ENCODE measurements around the gene DCP1A. TPM values are rescaled to one million over a fixed set of nuclear protein-coding genes. Genes with fewer than 3 reads are reported as not detected.
A peak's percentile ranks its signal among the peaks of the same experiment; 100 is the strongest.

The DCP1A gene
- total and polyA plus RNA-seq, 2 of the 13 experiments (the other 11 are each of a cell fraction or from before 2014, with no cell fraction given): 14.2 to 41.2 TPM

- TF ChIP-seq, protein P1, sequence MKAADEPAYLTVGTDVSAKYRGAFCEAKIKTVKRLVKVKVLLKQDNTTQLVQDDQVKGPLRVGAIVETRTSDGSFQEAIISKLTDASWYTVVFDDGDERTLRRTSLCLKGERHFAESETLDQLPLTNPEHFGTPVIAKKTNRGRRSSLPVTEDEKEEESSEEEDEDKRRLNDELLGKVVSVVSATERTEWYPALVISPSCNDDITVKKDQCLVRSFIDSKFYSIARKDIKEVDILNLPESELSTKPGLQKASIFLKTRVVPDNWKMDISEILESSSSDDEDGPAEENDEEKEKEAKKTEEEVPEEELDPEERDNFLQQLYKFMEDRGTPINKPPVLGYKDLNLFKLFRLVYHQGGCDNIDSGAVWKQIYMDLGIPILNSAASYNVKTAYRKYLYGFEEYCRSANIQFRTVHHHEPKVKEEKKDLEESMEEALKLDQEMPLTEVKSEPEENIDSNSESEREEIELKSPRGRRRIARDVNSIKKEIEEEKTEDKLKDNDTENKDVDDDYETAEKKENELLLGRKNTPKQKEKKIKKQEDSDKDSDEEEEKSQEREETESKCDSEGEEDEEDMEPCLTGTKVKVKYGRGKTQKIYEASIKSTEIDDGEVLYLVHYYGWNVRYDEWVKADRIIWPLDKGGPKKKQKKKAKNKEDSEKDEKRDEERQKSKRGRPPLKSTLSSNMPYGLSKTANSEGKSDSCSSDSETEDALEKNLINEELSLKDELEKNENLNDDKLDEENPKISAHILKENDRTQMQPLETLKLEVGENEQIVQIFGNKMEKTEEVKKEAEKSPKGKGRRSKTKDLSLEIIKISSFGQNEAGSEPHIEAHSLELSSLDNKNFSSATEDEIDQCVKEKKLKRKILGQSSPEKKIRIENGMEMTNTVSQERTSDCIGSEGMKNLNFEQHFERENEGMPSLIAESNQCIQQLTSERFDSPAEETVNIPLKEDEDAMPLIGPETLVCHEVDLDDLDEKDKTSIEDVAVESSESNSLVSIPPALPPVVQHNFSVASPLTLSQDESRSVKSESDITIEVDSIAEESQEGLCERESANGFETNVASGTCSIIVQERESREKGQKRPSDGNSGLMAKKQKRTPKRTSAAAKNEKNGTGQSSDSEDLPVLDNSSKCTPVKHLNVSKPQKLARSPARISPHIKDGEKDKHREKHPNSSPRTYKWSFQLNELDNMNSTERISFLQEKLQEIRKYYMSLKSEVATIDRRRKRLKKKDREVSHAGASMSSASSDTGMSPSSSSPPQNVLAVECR (CRISPR knock-in tag; IDR thresholded peaks at IDR 0.05; ENCODE audit: borderline replicate concordance): peak; percentile 98
- TF ChIP-seq NFE2L1 (CRISPR knock-in tag; IDR thresholded peaks at IDR 0.05; ENCODE audit: borderline replicate concordance): peak; percentile 54; the same call in 1 of the 2 replicates
- TF ChIP-seq ZKSCAN5 (CRISPR knock-in tag; IDR thresholded peaks at IDR 0.05): 0 out of 2 replicates have a peak, but pooled peaks have one; percentile 63
- 0 out of 2 replicates have a peak, but pooled peaks have one; percentile 78 for TF ChIP-seq ZNF138 (CRISPR knock-in tag; IDR thresholded peaks at IDR 0.05; ENCODE audit: low read depth)
- TF ChIP-seq FIP1L1 (IDR thresholded peaks at IDR 0.05; ENCODE audit: borderline replicate concordance, insufficient read depth, low read depth, low read length): peak; percentile 96; the same call in 1 of the 2 replicates
- TF ChIP-seq, protein P2, sequence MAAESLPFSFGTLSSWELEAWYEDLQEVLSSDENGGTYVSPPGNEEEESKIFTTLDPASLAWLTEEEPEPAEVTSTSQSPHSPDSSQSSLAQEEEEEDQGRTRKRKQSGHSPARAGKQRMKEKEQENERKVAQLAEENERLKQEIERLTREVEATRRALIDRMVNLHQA (CRISPR knock-in tag; IDR thresholded peaks at IDR 0.05): no peak
- no peak; the same call in 1 of the 2 replicates for TF ChIP-seq ZNF280D (CRISPR knock-in tag; IDR thresholded peaks at IDR 0.05)
- TF ChIP-seq CSRNP1 (CRISPR knock-in tag; IDR thresholded peaks at IDR 0.05): peak; percentile 95
- TF ChIP-seq, protein P3, sequence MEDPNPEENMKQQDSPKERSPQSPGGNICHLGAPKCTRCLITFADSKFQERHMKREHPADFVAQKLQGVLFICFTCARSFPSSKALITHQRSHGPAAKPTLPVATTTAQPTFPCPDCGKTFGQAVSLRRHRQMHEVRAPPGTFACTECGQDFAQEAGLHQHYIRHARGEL (CRISPR knock-in tag; IDR thresholded peaks at IDR 0.05): peak; percentile 93
- TF ChIP-seq NFE2 (CRISPR knock-in tag; IDR thresholded peaks at IDR 0.05): no peak
- TF ChIP-seq UBTF (CRISPR knock-in tag; IDR thresholded peaks at IDR 0.05): peak; percentile 99
- peak; percentile 94; the same call in 1 of the 2 replicates for TF ChIP-seq ZNF383 (CRISPR knock-in tag; IDR thresholded peaks at IDR 0.05; ENCODE audit: borderline replicate concordance)
- TF ChIP-seq CEBPB (IDR thresholded peaks at IDR 0.05; ENCODE audit: borderline replicate concordance, low read depth, low read length): no peak
- TF ChIP-seq KLF15 (CRISPR knock-in tag; IDR thresholded peaks at IDR 0.05; ENCODE audit: borderline replicate concordance): peak; percentile 96; the same call in 1 of the 2 replicates
Observed at GRCh38 chr3:53347261-53348064, at the start of gene DCP1A (continued).
